HG02840 (cell line): ENCODE data around the gene NOL11.
"Not testable (repeated sequence)": the region's sequence is repeated elsewhere in the genome, so short reads cannot be mapped to it uniquely, and the experiment has no call there.

Source experiments
- ATAC-seq: cut with Tn5 transposase; IDR thresholded peaks from one replicate; pipeline ENCODE4 v1.9.1; 2021; ENCODE audit warnings: mild to moderate bottlenecking, moderate library complexity, moderate number of reproducible peaks; ENCODE audit not compliant: unreplicated experiment, low FRiP score

NOL11 gene

DNA sequence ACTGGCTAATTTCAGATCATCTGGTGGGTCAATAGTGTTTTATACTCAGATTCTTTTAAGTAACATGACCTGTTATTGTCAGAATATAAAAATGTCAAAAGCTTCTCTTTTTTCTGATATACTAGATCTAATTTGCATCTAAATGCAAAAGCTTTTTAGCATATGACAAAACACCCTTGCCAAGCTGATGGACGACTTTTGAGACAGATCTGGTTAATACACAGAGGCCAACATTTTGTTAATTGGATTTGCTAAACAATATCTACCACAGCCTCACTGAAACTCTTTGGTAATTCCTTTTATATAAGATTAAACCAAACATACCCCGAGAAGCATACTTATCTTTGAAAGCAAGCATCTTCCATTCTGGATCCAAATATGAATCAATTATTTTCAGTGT lies 10.3 kb upstream of the NOL11 start:
- no peak for ATAC-seq

DNA sequence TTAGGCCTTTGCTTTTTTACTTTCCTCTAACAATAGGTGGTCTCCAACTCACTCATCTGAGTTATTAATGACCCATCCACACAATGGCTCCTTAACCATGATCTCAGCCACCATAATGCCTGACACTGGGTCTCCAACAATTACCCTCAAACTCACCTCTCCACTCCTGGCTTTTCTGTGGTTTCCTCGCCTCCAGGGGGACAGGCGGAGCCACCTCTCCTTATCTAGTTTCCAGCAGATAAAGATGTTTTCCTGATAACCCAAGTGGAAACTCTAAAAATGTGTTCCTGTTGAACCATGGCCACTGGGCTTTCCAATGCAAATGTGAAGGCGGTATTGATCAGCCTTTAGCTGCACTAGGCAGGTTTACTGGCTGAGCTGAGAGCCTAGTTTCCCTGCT lies 9.4 kb upstream of the NOL11 start:
- no peak for ATAC-seq

DNA sequence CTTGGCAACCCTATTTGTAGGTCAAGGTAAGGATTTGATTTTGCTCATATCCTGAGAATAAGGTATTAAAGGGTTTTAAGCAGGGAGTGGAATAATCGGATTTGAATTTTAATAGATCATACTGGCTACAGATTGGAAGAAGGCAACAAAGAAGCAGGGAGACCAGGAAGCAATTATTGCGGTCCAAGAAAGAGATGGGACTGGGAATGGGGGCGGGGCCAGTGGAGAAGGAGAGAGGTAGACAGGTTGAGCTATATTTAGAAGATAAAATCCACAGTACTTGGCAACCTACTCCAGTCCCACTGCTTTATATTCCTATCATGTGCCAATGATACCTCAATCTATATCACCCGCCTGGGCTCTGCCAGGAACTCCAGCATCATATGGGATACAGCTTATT lies 5.8 kb upstream of the NOL11 start:
- no peak for ATAC-seq

- no peak for ATAC-seq
These were observed 5.4 kb upstream of the NOL11 start for GRCh38 chr17:67712375-67712774.

DNA sequence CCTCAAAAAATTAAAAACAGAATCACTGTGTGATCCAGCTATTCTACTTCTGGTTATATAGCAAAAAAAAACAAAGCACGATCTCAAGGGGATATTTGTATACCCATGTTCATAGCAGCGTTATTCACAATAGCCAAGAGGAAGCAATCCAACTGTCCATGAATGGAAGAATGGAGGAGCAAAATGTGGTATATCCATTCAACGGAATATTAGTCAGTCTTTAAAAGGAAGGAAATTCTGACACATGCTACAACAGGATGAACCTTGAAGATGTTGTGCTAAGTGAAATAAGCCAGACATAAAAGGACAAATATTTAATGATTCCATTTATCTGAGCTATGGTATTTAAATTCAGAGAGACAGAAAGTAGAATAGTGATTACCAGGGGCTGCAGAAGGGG lies 4.6 kb upstream of the NOL11 start:
- no peak for ATAC-seq

- no peak for ATAC-seq
These were observed 1.3 kb upstream of the NOL11 start for GRCh38 chr17:67716405-67716798.

GRCh38 chr17:67717192-67717623 lies 528 bp upstream of the NOL11 start:
- ATAC-seq: no peak

DNA sequence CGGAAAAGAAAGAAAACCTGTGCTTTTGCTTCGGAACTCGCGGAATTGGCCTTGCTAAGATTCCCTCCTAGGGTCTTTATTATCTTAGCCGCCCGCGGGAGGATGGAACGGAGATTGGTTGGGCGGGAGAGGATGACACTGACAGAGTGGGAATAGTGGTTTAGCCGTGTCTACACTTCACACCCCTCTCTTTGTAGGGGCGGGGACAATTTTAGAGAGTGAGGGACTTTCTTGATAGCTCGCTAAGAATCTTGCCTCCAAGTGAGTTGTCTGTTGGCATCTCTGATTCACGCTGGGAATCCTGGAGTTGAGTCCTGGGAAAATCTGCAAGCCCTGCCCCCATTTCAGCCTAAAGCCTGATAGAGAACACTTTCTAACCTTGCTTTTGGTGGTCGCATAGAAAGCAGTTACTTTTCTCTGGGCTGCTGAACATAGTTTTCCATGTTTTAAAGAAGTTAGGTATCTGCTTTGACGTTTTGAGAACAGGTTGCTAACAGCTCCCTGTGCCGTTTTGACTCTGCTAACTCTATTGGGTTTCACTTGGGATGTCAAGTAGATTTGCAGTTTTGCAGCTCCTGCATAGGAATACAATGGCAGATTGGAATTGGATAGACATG lies 697 bp downstream of the NOL11 start:
- no peak for ATAC-seq

GRCh38 chr17:67725373-67725791 lies 7.6 kb downstream of the NOL11 start:
- ATAC-seq: no peak

DNA sequence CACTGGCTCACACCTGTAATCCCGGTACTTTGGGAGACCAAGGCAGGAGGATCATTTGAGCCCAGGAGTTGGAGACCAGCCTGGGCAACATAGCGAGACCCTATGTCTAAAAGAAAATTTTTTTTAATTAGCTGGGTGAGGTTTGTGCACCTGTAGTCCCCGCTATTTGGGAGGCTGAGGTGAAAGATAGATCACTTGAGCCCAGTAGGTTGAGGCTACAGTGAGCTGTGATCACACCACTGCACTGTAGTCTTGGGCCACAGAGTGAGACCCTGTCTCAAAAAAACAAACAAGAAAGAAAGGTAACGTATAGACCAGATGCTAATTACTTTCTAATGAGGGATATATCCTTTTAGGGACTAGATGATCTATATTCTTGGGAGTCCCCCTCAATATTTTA lies 8.1 kb downstream of the NOL11 start:
- ATAC-seq: no peak

- ATAC-seq: not testable (repeated sequence)
These were observed 9.7 kb downstream of the NOL11 start for GRCh38 chr17:67727152-67728039.

- ATAC-seq: no peak
These were observed 12.2 kb downstream of the NOL11 start for GRCh38 chr17:67729903-67730302.

GRCh38 chr17:67730731-67731130 lies 13.0 kb downstream of the NOL11 start:
- no peak for ATAC-seq

GRCh38 chr17:67733449-67733848 lies 15.7 kb downstream of the NOL11 start:
- no peak for ATAC-seq

GRCh38 chr17:67737145-67737544 lies 19.4 kb downstream of the NOL11 start:
- no peak for ATAC-seq

DNA sequence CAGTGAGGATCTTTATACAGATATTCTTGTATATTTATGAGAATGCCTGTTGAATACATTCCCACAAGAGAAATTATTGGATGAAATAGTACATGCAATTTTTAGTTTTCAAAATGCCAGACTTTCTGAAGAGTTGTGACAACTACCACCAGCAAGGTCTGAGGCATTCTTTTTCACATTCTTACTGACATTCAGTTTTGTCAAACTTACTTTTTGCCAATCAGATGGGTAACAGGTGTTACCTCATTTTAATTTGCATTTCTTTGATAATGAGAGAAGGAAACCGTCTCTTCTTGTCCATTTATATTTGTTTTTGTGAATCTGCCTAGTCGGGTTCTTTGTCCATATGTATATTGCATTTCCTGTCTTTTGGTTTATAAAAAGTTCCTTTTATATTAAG lies 24.3 kb downstream of the NOL11 start:
- ATAC-seq: no peak

- ATAC-seq: no peak
These were observed 29.2 kb downstream of the NOL11 start for GRCh38 chr17:67746704-67747571.

- no peak for ATAC-seq
These were observed 30.0 kb downstream of the NOL11 start for GRCh38 chr17:67747681-67748235.

- no peak for ATAC-seq
These were observed 32.3 kb downstream of the NOL11 start for GRCh38 chr17:67750067-67750466.
